ENCODE results near the gene NAV2.
A peak's percentile ranks its signal among the peaks of the same experiment; 100 is the strongest.
"Not testable (repeated sequence)": the region's sequence is repeated elsewhere in the genome, so short reads cannot be mapped to it uniquely, and the experiment has no call there.

NAV2 gene

DNA sequence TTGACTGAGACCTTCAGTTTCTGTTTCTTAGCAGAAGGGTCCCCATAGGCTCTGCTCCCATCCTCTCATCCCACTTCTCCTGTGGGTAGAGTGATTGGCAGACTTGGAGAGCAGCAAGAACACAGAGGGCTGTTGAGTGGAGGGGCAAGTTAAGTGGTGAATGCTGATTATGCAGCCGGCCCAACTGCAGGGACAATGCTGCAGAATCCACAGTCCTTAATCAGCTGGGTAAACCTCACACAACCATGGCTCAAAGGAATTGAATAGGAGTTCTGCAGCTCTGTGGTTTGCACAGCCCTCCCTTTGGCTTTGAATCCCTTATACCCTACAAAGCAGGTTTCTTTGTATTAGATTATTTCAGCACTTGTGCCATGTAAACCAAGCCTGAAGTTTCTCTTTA is 161.1 kb downstream of the NAV2 start:
- no peak for DNase-seq

DNA sequence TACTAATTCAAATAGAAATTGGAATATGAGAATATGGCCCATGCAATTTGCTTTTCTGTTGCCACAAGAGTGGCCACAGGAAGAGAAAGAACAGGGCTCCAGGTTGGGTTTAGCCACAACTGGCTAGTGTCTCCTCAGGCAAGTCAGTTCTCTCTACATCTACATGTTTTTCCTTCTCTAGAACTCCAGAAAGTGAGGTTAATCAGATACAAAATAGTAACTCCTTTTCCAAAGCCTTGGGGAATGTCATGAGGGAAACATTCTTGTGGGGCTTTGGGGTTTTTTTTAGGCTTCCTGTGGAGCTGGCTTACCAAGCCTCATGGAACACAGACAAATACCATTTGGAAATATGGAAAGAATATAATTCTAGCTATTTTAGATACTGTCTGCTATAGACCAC is 161.6 kb downstream of the NAV2 start:
- DNase-seq, result no peak

DNA sequence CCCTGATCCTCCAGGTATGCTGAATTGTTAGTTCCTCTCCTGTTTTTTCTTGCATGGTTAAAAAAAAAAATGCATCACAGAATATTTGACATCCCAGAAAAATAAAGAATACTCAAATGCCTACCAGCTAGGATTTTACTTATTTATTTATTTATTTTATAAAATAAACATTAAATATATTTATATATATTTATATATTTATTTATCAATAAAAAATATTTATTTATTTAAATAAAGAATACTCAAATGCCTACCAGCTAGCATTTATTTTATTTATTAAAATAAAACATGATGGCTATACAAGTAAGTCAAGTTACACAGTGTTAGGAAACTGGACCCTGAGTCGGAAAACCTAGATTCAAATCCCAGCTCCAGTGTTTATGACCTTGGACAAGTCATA is 164.1 kb downstream of the NAV2 start:
- DNase-seq, result no peak

DNA sequence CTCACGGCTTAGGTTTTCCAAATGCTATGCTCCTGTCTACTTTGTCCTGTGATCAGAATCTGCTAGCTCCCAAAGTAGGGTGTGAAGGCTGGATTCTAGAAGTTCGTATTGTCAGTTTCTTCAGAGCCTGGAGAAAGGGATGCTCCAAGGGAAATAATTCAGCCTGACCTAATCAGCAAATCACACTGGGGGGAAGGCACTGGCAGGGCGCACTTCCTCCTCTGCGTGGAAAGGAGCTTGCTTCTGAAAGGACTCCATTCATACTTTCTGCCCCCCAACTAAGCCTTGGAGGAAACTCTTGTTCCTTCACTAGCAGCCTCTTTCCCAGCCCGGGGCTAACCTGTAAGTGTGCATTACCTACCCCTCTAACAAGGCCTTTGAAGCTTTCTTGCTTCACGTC is 165.9 kb downstream of the NAV2 start:
- DNase-seq, result no peak

DNA sequence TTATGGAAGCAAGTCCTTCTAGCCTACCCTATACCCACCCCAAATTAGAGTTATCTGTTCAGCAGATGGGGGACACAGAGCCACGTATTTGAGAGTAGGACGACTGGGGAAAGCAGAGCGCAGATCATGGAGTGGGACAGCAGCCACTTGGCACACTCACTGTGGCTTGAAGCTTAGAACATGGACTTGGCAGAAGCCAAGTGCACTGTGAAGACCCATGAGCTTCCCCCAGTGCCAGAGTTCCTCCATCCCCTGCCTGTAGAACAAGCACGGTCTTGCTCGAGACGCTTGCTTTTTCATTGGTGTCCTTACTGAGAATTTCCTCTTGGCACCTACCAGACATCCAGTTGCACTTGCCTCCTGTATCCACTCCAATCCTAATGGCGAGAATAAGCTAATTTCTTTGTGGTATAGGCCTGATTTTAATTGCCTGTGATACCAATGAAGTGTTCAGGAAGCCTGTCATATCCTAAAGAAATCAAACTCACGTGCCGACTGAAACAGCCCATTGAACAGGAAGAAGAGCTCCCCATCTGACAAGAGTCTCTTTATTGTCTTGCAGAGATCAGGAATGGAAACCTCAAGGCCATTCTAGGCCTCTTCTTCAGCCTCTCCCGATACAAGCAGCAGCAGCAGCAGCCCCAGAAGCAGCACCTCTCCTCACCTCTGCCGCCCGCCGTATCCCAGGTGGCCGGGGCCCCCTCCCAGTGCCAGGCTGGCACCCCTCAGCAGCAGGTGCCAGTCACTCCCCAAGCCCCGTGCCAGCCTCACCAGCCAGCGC is 166.9 kb downstream of the NAV2 start:
- DNase-seq, result no peak

DNA sequence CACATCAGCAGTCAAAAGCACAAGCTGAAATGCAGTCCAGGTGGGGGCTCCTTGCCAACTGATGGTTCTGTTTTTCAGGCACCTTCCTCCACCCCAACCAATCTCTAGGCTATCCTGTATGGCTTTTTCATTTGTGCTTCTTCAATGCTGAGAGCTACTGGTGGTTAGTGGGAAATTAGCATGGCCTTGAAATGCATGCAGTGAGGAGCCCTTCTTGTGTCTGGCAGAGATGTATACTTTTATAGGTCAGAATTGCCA is 167.4 kb downstream of the NAV2 start:
- DNase-seq, result no peak

DNA sequence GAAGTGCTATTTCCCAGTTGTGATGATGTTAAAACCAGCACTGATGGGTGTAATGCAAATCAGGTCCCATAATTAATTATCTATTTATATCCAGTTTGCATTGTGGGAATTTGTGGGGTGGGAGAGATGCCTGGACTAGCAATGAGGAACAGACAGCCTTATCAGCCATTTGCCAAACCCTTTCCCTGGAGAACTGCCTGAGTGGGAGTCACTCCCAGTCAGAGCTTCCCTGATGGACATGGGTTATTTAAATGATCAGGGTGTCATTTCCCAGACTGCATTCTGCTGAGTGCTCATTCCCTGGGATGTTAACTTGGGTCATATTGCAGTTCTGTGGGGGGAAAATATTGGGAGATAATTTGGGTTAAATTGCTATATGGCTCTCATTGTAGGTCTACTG is 168.5 kb downstream of the NAV2 start:
- DNase-seq, result no peak

DNA sequence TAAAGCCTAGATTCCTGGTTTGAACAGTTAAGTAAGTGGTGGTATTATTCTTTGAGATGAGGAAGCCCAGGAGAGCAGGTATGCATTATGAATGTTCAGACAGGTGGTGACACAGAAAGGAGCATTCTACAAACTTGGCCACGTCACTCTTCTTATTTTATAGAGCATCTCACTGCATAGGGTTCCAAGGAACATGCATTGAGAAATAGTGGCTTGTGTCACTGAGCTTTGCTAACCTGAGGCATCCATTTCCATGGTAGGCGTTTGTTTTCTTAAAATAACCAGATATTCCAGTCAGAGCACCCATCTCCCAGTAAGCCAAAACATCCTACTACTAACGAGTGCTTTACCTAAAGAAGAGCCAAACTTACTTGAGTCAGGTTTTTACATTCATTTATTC is 169.7 kb downstream of the NAV2 start:
- DNase-seq, result no peak

DNA sequence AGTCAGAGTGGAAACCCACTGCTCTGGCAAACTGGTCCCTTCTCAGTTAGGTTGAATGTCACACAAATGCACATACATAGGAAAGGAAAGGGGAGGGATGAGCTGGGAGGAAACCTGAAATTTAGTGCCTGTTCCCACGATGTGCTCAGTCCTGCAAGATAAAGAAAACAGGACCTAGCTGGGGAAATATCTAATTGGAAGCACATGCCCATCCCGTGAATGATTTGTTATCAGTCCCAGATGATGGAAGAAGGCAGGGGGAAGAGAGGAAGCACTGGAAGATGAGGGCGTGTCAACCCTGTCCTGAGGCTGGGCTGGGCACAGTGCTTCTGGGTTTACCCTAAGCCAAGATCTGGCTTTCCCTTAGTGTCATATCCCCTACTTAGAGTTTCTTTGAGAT is 173.9 kb downstream of the NAV2 start:
- no peak for DNase-seq

DNA sequence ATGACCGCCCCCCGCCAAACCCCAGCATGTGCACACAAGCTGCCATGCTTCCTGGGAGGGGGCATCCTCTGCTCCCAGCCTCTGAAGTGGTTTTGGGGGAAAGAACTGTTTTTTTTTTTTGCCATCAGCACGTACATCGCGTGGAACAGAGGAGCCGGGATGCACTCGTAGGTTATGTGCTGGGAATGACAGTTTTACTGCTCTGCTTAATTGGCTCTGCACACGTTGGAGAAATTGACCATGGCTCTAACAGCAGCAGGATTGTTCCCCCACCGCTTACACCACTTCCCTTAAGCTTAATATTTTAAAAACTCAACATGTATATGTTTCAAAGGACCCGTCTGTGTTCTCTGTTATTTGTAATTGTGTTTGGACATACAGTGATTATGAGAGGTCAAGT is 175.2 kb downstream of the NAV2 start:
- DNase-seq, result no peak

DNA sequence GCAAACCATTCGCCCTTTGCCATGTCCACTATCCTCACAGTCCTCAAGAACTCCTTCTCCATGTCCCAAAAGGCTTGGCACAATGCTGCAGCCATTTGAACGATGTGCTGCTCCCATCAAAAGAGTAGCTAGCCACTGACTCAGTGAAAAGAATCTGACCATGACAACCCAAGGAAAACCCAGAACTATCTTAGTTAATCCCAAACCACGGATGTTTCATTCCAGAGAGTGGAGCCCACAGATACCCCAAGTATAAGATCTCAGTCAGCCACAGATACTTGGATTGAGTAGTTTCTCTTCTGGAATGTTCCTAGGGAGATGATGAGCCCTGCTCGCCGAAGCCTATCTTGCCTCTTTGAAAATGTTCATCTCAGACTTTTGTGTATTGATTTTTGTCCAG is 176.9 kb downstream of the NAV2 start:
- no peak for DNase-seq

DNA sequence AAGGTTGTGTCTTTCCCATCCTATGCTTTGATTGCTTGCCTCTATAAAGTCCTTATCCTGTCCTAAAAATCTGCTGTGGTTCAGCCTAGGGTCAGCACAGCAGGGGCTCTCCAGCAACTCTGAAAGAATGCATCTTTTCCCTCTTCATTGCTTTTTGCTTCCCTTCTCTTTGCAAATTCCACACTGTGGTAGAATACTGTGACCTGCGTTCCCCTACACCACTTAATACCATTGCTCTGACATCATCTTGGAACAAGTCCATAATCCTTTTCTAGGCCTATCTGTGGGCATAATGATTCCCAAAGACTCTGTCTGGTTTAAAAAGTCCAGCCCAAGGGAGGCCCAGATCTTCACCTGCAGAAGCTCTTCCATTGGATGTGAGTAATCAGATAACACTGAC is 177.7 kb downstream of the NAV2 start:
- no peak for DNase-seq

DNA sequence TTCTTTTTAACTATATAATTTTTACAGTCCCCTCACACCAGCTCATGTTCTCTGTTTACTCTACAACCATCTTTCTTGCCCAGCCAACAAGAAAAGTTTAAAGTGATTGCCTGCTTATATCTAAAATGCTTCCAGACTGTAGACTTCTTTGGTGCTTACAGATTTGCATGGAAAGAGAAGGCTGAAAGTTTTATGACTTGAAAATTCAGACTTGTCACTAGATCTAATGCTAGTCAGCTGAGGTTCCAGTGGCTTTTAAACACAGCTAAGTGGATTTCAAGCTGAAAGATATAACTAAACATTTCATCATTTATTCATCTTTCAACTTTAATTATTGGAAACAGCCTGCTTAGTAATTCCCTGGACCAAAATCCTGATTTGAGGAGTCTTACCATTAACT is 178.4 kb downstream of the NAV2 start:
- DNase-seq, result no peak

DNA sequence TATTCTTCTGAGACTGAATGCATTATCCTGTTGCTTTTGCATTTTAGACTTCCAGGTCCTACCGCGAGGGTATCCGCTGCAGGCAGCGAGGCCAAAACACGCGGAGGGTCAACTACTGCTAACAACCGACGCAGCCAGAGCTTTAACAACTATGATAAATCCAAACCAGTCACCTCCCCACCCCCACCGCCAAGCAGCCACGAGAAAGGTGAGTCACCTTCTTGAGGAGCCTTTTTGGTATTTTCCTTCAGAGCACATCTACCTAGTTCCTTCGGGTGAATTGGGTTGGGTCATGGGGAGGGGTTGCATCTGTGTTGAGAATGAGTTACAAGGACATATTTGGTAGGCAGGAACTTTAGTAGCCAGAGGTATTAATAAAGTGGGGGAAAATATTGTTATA is 179.8 kb downstream of the NAV2 start:
- DNase-seq, result no peak

DNA sequence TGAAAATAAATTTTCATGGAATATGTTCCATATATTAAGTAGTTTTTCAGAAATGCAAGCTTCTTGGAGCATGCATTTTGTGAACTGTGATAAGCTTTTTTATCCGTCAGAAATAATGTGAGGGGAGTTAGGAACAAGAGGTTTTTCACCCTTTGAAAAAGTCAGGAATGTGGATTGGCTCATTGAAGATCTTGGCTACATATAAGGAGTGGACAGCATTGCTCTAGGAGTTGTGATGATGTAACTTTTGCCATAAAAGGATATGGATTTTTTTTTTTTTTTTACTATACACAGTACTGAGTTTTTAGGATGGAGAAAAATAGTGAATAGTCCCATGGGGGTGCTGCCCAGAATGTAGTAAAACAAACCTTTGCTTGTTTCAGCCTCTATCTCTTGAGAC is 180.2 kb downstream of the NAV2 start:
- DNase-seq, result no peak

DNA sequence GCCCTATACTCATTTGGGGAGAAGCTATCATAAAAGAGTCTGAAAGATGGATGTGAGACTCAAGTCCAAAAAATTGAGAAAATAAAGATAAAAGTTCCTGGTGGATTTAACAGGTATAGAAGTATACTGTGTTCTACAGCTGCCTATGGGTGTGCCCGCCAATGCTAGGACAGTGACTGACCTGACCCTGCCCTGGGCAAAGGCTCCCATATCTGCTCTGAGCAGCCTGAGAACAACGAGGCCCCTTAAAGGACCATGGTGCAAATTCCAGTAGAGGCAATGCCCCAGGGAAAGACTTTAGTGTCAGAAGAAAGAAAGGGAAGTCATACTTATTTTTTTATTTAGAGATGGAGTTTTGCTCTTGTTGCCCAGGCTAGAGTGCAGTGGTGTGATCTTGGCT is 181.8 kb downstream of the NAV2 start:
- DNase-seq, result no peak

DNA sequence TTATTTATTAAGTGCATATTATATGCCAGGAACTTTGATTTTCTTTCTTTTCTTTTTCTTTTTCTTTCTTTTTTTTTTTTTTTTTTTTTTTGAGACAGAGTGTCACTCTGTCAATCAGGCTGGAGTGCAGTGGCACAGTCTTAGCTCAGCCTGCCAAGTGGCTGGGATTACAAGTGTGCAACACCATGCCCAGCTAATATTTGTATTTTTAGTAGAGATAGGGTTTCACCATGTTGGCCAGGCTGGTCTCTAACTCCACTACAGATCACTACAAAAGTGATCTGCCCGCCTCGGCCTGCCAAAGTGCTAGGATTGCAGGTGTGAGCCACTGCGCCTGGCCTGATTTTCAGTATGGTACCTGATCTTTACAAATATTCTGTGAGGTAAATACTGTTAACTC is 182.4 kb downstream of the NAV2 start:
- not testable (repeated sequence) for DNase-seq

DNA sequence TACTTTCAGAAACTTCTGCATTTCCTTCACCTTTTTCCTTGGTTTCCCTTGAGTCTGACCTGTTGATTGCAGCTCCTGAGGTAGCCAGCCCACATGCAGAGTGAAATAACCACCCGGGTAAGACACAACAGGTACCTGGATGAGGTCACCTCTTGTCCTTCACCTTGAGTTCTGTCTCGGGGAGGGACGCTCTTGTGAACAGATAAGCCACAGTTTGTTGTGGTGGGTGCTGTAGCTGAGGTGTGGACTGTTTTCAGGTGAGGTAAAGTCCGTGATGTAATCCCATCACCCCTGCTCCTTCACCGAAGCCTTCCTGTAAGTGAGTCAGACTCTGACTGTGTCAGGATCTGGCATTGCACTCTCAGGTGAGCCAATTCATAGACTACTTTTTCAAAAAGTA is 183.1 kb downstream of the NAV2 start:
- DNase-seq, result no peak

DNA sequence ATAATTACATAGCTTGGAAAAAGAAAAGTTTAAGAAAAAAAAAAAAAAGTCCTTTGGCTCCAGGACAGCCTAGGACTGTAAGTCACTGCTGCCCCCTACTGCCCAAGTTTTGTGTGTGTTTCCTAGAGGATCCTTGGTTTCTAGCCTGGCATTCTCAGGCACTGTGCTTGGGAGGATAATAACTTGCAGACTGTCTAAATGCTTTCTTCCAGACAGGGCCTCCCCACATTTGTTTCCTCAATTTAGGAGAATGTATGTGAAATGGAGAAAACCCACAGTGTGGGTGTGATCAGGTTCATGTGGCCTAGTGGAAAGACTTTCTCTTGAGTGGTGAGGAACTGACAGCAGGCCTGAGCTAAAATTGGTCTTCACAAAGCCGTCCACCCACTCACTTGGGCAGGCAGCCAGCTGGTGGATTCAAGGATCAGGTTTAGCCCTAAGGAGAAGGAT is 191.0 kb downstream of the NAV2 start:
- peak in 2 of 5 experiments; percentile 7 to 39 for DNase-seq

DNA sequence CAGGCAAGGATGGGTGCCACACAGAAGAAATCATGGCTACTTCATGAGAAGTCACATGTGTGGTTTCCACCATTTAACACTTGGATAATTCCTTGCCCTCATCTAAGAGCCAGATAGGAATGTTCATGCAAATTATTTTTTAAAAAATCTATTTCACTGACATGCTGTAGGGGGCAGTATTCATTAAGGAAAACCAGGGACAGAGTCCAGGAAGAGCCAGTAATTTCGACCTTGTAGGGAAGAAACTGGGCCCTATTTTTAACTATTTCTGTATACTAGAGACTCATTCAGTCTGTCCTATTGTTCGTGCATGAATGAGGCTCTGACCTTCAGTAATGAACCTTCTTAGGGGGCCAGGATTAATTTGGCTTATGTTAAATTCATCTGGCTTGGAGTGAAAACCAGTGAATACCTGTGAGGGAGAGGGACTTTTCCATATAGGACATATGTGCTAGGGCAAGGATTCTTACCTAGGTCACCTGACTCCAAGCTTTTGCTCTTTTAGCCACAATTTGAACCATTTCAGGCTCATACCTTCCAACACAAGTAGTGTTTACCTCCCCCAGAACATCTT is 192.7 kb downstream of the NAV2 start:
- DNase-seq, result no peak

DNA sequence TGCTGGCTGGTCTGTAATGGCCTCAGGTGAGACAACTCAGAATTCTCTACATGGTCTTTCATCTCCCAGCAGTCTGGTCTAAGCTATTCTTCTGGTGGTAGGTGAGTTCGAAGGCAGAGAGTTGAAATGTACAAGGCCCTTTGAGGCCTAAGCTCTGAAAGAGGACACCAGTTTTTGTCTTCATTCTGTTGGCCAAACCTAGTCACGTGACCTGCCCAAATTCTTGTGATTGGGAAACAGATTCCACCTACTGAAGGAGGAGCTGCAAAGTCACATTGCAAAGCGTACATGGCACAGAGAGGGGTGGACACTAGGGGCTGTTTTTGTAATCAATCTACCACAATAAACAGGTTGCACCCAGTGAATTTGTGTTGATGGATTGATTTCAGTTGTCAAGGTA is 193.5 kb downstream of the NAV2 start:
- DNase-seq, result no peak

DNA sequence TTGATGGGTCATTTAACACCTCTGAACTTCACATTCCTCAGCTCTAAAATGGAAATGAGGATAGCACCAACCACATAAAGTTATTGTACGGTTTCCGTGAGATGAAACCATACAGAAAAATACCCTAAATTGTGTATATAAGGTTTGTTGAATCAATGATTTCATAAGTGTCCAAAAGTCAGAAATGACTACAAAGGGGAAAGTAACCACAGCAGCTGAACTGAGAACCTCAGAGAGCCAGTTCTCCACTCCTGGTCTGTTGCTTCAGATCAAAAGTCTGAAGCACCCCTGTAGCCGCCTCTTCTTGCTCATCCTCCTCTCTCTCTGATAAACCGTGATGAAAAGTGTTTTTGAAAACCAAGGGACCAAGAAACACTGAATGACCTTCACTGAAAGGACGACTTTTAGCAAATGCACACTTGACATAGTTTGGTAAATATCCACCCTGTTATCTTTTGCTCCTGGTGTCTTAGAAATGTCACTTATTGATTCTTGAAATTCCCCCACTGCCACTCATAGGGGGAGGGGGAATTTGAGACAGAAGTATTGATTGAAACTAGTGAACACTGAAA is 194.5 kb downstream of the NAV2 start:
- DNase-seq, result no peak

DNA sequence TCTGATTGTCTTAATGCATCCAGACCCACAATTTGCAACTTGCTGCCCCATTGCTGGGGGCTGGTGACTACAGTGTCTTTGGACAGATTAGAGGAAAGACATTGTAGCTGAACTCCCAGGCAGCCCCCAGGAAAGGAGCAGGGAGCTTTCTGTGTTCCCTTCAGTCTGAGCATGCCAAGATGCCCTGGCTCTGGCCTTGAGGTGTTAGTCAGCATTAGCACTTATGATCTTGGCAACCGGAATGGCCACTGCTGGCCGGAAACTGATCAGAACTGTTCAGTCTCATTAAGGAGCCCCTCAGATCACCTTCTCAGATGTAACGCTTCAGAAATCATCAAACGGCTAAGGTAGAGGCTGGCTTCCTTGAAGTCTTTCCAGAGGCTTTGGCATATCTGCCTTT is 195.2 kb downstream of the NAV2 start:
- no peak for DNase-seq

DNA sequence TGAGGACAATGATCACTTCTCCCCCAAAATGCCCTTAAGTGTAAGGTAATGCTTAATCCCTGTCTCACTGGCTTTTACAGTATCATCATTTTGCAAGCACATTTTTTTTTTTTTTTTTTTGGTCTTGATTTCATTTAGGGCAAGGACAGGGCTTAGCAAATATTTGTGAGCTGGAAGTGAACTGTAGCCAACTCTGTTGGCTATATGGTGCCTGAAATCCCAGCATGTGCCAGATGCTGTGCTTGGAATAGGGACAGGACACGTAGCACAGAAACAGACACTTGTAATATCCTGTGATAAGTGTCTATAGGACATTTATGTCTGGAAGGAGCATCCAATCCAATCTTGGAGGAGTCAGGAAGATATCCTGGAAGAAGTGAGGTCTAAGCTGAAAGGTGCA is 198.3 kb downstream of the NAV2 start:
- DNase-seq, result no peak
